Kidney epithelial cell (primary cell): ENCODE data around the gene SLC25A53. TPM values are rescaled to one million over a fixed set of nuclear protein-coding genes. Genes with fewer than 3 reads are reported as not detected.
A peak's percentile ranks its signal among the peaks of the same experiment; 100 is the strongest.

Experiments used
- DNase-seq: peaks from one replicate; pipeline ENCODE4 v3.0.0-alpha.2; 2010; ENCODE audit warnings: low read depth
- H3K27me3 ChIP-seq: 2 replicates; pipeline ENCODE4 v1.6.0; 2011; ENCODE audit warnings: low read length; ENCODE audit not compliant: control insufficient read depth, insufficient read depth
- H3K36me3 ChIP-seq: 2 replicates; pipeline ENCODE4 v1.5.1; 2011; ENCODE audit warnings: low read length; ENCODE audit not compliant: control insufficient read depth, insufficient read depth
- H3K4me3 ChIP-seq: 2 replicates; pipeline ENCODE4 v1.5.1; 2011; ENCODE audit warnings: low read depth, mild to moderate bottlenecking, control low read depth, low read length
- total RNA-seq: library from RNA; depleted of rRNA; stranded (reverse); fragments of >200 nt; gene quantifications from 2 replicates; pipeline ENCODE4 v1.2.3, GENCODE V29; 2015
- TF ChIP-seq, protein P1 (sequence below): IDR thresholded peaks from 2 replicates; pipeline ENCODE4 v1.5.1; 2011; ENCODE audit warnings: mild to moderate bottlenecking, moderate library complexity, low read length, control low read depth, inconsistent platforms; ENCODE audit not compliant: insufficient read depth, poor library complexity, severe bottlenecking

The SLC25A53 gene
- total RNA-seq, 1 donor from 2014 or later, result 3.4 TPM

DNA sequence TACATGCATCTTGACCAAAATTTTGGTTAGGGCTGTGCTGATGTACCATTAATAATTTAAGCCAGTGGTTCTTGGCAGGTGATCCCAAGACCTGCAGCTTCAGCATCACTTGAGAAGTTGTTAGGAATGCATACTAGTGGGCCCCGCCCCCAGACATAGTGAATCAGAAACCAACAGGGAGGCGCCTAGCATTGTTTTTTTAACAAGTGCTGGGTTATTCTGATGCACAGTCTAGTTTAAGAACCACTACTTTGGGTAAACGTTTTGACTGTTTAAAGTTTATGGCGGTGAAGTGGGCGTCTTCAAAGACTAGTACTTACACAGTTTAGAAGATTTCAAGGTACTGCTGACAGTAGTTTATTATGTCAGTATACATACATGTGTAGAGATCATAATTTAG, 33.0 kb upstream of the SLC25A53 start:
- Histone ChIP-seq H3K27me3 (no peaks in the 10 kb centered on the region), H3K36me3 (no peaks in the 10 kb centered on the region), H3K4me3 (no peak overlapping the region)
- TF ChIP-seq, protein P1, sequence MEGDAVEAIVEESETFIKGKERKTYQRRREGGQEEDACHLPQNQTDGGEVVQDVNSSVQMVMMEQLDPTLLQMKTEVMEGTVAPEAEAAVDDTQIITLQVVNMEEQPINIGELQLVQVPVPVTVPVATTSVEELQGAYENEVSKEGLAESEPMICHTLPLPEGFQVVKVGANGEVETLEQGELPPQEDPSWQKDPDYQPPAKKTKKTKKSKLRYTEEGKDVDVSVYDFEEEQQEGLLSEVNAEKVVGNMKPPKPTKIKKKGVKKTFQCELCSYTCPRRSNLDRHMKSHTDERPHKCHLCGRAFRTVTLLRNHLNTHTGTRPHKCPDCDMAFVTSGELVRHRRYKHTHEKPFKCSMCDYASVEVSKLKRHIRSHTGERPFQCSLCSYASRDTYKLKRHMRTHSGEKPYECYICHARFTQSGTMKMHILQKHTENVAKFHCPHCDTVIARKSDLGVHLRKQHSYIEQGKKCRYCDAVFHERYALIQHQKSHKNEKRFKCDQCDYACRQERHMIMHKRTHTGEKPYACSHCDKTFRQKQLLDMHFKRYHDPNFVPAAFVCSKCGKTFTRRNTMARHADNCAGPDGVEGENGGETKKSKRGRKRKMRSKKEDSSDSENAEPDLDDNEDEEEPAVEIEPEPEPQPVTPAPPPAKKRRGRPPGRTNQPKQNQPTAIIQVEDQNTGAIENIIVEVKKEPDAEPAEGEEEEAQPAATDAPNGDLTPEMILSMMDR, result no peak
- DNase-seq, result no peak

DNA sequence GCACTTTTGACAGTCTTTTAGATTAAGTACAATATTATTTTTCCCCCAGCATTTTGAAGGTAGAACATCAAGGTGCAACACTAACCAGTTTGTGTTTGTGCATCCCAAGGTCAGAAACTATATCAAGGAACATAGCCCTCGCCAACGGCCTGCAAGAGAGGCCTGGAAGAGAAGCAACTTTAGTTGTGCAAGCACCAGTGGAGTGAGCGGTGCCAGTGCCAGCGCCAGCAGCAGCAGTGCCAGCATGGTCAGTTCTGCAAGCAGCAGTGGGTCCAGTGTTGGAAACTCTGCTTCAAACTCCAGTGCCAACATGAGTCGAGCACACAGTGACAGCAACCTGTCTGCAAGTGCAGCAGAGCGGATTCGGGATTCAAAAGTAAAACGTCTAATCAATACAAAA, 31.1 kb upstream of the SLC25A53 start:
- no peaks in the 10 kb centered on the region for H3K27me3 ChIP-seq
- DNase-seq, result no peak
- no peak overlapping the region for H3K4me3 ChIP-seq
- TF ChIP-seq, protein P1, result no peak
- no peaks in the 10 kb centered on the region for H3K36me3 ChIP-seq

DNA sequence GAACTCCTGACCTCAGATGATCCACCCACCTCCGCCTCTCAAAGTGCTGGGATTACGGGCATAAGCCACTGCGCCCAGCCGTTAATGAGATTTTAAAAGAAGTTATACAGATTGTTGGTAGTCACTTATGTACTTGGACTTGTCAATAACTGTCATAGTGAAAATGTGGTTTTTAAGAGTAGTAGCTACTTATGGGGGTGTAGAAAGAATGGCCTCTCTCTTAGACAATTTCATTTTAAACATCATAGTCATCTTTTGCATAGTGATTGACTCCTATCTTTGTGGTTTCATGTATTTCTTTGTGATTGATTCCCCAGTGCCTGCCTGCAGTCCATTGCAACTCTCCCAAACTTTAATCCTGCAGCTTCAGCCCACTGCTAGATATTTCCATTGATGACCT, 26.9 kb upstream of the SLC25A53 start:
- no peaks in the 10 kb centered on the region for H3K36me3 ChIP-seq
- TF ChIP-seq, protein P1, result no peak
- no peaks in the 10 kb centered on the region for H3K27me3 ChIP-seq
- no peak for DNase-seq
- no peak overlapping the region for H3K4me3 ChIP-seq

DNA sequence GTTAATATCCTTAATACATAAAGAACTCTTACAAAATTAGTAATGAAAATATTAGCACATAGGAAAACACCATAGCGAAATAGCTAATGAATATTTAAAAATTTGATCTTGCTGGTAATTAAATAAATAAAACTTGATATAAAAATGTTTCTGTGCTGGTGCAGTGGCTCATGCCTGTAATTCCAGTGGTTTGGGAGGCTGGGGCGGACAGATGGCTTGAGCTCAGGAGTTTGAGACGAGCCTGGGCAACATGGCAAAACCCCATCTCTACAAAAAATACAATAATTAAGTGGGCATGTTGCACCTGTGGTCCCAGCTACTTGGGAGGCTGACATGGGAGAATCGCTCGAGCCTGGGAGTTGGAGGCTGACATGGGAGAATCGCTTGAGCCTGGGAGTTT, 17.0 kb upstream of the SLC25A53 start:
- Histone ChIP-seq H3K36me3 (no peaks in the 10 kb centered on the region), H3K27me3 (no peaks in the 10 kb centered on the region), H3K4me3 (no peak overlapping the region)
- no peak for DNase-seq
- TF ChIP-seq, protein P1, result no peak

DNA sequence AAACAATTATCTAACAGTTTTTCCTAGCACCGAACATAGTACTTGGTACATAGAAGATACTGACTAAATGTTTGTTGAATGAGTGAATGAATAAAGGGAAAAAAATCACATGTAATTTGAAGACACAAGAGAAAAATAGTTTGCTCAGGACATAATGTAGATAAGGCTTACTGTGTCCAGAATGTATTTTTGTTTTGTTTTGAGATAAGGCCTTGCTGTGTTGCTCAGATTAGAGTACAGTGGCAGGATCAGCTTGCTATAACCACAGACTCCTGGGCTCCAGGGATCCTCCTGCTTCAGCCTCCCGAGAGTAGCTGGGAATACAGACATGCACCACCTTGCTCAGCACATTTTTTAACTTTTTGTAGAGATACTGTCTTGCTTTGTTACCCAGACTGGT, 16.0 kb upstream of the SLC25A53 start:
- no peak overlapping the region for H3K4me3 ChIP-seq
- DNase-seq, result no peak
- no peaks in the 10 kb centered on the region for H3K36me3 ChIP-seq
- TF ChIP-seq, protein P1, result no peak
- no peaks in the 10 kb centered on the region for H3K27me3 ChIP-seq

DNA sequence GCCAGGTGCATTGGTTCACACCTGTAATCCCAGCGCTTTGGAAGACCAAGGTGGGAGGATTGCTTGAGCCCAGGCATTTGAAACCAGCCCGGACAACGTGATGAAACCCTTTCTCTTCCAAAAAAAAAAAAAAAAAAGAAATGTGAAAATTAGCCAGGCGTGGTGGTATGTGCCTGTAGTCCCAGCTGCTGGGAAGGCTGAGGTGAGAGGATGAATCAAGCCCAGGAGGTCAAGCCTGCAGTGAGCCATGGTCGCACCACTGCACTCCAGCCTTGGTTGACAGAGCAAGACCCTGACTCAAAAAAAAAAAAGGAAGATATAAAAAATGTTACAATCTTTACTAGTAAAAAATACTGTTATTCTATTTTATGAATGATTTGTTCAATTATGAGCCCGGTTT, 15.3 kb upstream of the SLC25A53 start:
- no peaks in the 10 kb centered on the region for H3K27me3 ChIP-seq
- TF ChIP-seq, protein P1, result no peak
- no peaks in the 10 kb centered on the region for H3K36me3 ChIP-seq
- DNase-seq, result peak; percentile 25
- no peak overlapping the region for H3K4me3 ChIP-seq
